GM21717 (cell line): Measurements from ENCODE around the gene IFT22.
"Not testable (repeated sequence)": the region's sequence is repeated elsewhere in the genome, so short reads cannot be mapped to it uniquely, and the experiment has no call there.

ENCODE experiments used
- ATAC-seq: cut with Tn5 transposase; IDR thresholded peaks from one replicate; pipeline ENCODE4 v1.9.1; 2021; ENCODE audit warnings: mild to moderate bottlenecking, moderate library complexity; ENCODE audit not compliant: unreplicated experiment

IFT22 gene

DNA sequence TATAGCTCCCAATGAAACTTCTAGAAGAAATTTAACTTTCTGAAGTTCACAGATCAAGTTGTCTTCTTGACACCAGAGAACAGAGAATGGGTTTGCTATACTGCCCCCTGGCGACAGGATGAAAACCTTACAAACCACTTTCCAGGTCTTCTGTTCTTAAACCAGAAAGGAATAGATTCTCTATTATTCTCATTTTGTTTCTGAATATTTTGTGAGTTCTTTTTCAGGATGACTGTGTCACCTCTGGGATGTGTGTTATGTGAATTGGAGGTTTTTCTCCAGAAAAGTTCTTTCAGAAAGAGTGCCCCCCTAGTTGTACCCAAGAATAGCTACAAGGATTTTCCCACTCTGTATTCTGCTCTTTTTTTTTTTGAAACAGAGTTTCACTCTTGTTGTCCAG lies 6.3 kb downstream of the IFT22 start:
- ATAC-seq: no peak

DNA sequence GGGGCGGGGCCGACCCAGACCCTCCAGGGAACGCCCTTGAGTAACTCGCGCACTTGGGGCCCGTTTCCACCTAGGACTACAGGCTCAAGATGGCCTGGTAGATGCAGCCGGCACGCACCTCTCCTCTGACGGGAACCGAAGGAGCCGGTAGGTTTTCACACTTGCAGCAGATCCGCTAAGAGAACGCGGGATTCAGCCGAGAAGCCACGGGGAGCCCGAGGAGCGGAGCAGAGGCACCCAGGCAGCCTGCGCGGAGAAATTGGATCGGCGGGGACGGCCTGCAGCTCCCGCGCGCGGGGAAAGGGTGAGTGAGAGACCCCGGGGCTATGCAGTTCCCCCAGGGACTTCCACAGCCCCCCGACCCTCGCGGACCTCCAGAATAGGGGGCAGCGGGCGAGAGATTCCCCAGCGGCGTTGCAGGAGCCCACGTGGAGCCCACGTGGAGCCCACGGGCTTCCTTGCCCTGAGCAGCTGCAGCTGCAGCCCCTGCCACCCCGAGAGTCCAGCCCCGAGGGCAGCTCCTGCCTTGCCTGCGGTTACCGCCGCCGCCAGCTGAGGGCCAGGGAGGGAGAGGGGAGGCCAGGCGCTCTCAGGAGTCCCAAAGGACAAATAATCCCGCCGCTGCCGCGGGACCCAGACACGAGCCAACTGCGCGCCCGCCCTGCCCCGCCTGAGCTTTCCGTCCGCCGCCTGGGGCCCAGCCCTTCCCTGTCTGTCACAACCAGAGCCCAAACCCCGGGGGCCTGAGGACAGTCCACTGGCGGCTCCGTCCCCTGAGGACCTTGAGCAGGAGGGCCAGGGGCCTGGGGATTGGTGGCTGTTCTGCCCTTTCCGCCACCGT lies 13.1 kb downstream of the IFT22 start:
- ATAC-seq: no peak

DNA sequence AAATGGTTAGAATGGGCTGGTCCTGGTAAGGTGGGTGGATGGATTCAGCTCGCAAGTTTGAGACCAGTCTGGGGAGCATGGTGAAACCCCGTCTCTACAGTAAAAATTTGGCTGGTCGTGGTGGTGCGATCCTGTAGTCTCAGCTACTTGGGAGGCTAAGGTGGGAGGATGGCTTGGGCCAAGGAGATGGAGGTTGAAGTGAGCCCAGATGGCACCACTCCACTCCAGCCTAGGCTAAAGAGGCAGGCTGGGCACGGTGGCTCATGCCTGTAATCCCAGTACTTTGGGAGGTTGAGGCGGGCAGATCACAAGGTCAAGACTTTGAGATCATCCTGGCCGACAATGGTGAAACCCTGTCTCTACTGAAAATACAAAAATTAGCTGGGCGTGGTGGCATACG lies 15.3 kb downstream of the IFT22 start:
- ATAC-seq: no peak

DNA sequence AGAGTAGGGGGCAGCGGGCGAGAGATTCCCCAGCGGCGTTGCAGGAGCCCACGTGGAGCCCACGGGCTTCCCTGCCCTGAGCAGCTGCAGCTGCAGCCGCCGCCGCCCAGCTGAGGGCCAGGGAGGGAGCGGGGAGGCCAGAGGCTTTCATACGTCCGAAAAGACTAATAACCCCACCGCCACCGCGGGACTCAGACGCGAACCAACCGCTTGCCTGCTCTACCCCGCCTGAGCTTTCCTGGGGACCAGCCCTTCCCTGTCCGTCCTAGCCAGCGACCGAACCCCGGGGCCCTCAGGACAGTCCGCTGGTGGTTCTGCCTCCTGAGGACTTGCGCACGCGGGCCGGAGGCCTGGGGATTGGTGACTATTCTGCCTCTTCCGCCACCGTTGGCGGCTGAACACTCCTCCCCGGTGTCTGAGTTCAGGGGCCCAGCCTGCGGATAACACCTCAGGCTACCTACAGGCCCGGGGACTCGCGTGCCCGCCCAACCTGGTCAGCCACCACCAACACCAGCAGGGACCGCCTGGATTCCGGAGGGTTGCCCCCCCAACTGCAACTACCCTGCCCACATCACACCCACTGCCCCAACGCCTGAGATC lies 18.4 kb downstream of the IFT22 start:
- no peak for ATAC-seq

DNA sequence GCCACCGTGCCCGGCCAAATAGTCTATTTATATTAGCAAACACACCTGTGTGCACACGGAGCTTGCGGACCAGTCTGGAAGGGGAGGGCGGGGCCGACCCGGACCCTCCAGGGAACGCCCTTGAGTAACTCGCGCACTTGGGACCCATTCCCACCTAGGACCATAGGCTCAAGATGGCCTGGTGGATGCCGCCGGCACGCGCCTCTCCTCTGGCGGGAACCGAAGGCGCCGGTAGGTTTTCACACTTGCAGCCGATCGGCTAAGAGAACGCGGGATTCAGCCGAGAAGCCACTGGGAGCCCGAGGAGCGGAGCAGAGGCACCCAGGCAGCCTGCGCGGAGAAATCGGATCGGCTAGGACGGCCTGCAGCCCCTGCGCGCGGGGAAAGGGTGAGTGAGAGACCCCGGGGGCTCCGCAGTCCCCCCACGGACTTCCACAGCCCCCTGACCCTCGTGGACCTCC lies 18.9 kb downstream of the IFT22 start:
- no peak for ATAC-seq

DNA sequence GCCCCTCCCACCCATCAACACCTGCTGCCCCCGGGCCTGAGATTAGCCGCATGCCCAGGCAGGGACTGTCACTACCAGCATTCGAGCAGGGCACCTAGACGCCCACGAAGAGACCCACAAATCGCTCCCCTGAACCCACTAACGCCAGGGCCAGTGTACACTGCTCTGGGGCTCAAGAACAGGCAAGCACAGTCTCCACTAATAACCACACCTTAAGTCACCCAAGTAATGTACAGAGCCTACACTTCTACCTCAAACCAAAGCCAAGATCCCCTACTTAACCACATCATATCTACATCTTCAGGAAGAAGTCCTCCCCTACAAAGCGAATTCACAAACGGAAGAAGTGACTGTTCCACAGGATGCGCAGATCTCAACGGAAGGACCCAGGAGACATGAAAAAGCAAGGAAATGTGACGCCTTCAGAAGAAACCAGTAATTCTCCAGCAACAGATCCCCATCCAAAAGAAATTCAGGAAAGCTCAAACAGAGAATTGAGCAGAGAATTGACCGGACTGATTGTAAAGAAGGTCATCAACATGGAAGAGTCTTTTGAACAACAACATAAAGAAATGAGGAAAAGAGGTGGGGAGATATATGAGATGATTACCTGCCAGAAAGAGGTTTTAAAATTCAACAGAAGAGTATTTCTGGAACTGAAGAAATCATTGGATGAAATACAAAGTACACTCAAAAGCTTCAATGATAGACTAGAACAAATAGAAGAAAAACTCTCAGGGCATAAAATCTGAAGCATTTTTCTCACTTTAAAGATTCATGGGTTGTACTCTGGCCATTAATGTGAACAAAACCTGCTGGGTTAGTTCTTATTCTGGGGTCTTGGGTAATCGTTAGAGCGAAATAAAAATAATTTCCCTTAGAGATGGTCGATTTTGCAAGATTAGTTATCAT lies 20.9 kb downstream of the IFT22 start:
- ATAC-seq: no peak

DNA sequence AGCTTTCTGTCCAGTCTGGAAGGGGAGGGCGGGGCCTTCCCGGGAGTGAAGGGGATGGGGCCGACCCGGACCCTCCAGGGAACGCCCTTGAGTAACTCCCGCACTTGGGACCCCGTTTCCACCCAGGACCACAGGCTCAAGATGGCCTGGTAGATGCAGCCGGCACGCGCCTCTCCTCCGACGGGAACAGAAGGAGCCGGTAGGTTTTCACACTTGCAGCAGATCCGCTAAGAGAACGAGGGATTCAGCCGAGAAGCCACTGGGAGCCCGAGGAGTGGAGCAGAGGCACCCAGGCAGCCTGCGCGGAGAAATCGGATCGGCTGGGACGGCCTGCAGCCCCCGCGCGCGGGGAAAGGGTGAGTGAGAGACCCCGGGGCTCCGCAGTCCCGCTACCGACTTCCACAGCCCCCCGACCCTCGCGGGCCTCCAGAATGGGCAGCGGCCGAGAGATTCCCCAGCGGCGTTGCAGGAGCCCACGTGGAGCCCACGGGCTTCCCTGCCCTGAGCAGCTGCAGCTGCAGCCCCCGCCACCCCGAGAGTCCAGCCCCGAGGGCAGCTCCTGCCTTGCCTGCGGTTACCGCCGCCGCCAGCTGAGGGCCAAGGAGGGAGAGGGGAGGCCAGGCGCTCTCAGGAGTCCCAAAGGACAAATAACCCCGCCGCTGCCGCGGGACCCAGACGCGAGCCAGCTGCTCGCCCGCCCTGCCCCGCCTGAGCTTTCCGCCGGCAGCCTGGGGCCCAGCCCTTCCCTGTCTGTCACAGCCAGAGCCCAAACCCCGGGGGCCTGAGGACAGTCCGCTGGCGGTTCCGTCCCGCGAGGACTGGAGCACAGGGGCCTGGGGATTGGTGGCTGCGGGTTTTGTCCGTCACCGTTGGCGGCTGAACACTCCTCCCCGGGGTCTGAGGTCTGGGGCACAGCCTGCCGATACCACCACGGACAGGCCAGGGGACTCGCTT lies 21.8 kb downstream of the IFT22 start:
- ATAC-seq: no peak

DNA sequence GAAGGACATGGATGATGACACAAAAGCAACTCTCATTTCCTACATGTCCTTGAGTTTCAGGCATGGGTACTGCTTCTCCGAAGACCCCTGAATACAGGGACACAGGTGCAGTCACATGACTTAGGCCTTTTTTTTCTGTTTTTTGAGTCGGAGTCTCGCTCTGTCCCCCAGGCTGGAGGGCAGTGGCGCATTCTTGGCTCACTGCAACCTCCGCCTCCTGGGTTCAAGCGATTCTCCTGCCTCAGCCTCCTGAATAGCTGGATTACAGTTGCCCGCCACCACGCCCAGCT lies 26.8 kb downstream of the IFT22 start:
- no peak for ATAC-seq

DNA sequence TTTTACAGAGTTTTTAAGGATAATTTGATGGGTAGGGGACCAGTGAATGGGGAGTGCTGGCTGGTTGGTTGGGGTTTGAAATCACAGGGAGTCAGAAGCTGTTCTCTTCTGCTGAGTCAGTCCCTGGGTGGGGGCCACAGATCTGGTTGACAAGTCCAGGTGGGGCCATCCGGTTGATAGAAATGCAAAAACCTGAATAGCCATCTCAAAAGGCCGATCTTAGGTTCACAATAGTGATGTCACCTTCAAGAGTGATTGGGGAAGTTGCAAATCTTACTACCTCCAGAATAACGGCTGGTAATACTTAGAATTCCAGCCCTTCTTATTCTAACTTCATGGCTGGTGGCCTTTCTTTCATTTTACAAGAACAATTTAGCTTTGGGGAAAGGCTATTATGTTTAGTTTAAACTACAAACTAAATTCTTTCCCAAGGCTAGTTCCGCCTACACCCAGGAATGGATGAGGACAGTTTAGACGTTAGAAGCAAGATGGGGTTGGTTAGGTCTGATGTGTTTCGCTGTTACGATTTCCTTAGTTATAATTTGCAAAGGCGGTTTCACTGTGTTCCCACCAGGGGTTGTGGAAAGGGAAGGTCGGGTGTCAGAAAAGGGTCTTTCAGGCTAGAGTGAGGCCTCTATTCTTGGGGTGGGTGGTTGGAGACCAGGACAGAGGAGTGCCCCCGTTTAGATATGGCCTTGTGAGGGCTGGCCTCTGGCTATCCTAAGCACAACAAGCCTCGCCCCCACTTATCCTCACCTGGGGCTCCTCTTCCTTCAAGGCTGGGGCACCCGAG lies 27.4 kb downstream of the IFT22 start:
- ATAC-seq: no peak

DNA sequence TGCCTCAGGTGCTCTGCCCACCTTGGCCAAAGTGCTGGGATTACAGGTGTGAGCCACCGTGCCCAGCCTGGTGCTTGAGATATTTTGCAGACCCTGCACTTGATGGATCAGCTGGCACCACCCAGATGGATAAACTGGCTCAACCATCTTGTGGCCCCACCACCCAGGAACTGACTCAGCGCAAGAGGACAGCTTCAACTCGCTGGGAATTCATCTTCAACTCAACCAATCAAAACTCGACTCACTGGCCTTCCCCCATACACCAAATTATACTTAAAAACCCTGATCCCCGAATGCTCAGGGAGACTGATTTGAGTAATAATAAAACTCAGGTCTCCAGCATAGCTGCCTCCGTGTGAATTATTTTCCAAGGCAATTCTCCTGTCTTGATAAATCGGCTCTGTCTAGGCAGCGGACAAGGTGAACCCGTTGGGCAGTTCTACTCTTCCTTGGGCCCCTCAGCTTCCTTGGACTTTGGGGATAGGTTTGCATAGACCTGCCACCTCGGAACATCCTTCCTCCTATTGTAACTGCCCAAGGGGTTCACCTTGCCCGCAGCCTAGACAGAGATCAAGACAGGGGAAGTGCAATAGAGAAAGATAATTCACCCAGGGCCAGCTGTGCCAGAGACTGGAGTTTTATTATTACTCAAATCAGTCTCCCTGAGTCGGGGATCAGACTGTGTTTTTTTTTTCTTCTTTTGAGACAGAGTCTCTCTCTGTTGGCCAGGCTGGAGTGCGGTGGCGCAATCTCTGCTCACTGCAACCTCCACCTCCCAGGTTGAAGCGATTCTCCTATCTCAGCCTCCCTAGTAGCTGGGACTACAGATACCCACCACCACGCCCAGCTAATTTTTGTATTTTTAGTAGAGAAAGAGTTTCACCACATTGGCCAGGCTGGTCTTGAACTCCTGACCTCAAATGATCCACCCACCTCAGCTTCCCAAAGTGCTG lies 28.3 kb downstream of the IFT22 start:
- not testable (repeated sequence) for ATAC-seq

DNA sequence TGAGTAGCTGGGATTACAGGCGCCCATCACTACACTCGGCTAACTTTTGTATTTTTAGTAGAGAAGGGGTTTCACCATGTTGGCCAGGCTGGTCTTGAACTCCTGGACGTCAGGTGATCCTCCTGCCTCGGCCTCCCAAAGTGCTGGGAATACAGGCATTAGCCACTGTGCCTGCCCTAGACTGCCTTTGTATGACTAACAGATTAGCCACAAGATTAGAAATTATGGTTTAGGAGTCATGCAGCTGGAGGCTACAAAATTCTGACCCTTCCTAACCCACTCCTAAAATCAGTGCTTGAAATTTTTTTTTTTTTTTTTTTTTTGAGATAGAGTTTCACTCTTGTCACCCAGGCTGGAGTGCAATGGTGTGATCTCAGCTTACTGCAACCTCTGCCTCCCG lies 29.0 kb downstream of the IFT22 start:
- ATAC-seq: not testable (repeated sequence)

DNA sequence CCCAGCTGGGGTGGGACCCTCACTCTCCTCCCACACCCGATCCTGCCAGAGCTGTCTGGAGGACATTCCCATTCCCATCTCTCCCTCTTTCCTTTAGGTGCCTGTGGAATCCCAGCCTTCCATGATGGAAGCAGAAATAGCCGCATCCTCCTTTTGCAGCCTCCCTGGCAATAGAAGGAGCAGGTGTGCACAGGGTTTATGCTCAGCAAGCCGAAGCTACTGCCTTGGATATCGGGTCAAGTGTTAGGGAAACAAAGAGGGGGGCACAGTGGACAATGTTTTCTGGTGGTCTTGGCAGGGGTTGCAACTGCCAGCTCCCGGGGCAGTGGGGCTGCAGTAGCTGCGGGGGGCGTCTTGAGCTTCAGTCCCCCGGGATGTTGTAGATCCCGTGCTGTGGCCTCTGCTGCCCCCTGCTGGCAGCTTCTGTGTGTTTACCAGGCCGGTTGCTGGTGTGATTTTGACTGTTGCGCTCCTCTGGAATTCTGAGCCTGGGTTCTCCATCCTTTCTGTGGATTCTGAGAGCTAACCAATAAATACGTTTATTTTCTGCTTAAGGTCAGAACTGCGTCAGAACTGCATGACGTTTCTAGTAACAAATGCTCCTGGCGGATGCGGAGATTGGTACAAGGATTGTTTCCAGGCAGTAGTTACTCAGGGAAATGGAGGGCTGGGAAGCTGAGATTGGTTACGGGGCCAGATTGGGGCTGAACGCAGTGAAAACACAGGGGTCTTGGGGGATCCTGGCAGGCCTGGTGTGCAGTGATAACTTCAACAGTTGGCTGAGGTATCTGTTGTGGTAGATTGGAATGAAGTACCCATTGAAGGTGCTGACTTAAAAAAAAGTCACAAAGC lies 31.2 kb downstream of the IFT22 start:
- not testable (repeated sequence) for ATAC-seq

DNA sequence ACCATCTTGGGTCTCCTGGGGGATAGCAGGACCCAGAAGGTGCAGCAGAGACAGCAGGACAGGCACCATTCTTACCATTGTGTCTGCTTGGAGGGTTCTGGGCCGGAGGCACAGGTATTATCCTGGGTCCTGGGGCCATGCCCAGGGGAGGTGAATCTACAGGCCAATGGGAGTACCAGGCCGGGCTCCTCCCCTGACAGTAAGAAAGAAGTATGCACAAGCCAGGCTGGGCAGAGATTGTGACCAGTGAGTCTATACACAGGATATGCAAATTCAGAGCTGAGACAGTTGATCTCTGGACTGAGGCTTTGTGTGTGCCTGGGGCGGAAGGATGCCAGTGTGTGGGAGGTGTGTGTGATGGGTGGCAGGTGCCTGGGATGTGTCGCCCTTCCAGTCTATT lies 31.9 kb downstream of the IFT22 start:
- peak; percentile 62 for ATAC-seq

DNA sequence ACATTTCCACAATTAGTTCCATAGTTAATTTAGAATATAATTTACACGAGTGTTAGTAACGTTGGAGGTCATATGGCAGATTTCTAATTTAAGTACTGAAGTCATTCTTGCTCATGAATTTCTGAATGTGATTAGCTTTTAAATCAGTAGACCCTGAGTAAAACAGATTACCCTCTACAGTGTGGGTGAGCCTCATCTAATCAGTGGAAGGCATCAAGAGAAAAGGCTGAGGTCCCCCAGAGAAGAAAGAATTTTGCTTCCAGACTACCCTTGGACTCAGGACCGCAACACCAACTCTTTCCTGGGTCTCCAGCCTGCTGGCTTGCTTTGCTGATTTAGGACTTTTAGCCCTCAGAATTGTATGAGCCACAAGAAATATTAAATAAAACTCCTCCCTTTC lies 33.2 kb downstream of the IFT22 start:
- no peak for ATAC-seq

DNA sequence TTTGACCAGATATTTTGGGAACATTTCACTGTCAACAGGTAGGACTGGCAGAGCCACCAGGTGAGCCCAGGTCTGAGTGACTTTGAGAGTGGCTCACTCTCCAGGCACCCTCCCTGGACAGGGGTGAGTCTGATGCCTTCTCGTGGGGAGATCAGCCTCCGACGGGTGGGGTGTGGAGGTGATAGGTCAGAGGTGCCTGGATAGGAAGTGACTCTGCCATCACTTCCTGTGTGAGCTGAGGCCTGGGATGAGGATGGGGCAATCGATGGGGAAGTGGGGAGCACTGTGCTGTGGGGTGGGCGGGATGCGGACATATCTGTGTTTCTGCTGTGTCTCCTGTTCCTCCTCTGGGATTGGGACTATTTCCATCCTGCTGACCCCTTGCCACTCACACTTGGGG lies 34.6 kb downstream of the IFT22 start:
- no peak for ATAC-seq

DNA sequence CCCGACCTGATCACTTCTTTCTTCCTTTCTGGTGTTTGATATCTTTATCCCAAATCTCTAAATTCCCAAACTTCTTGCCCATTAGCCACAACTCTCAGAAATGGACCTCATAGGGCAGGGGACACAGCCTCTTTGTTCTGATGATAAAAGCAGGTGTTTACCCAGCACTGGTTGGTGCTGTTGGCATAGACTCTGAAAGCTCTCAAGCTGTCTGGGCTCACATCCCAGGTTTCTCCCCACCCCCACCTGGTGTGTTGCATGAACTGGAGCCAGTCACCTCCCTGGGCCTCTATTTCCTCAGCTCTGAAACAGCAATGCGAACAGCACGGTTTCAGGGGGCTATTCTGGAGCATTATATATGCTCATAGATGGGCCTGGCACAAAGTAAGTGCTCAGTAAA lies 35.7 kb downstream of the IFT22 start:
- ATAC-seq: not testable (repeated sequence)

DNA sequence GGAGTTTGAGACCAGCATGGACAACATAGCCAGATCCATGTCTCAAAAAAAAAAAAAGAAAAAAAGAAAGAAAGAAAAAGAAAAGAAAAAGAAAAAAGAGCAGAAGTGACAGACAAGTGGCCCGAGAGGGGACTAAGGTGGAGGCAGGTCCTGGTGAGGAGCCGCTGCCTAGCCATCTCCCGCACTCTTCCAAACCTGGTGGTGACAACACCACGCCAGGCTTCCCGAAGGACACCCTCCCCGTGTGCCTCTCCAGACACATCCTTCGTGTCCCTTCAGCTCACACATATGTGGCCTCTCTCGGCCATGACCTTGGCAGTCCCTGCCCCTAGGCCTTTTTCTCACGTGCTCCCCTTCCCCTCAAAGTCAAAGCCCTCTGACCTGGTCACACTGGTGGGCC lies 36.4 kb downstream of the IFT22 start:
- no peak for ATAC-seq

DNA sequence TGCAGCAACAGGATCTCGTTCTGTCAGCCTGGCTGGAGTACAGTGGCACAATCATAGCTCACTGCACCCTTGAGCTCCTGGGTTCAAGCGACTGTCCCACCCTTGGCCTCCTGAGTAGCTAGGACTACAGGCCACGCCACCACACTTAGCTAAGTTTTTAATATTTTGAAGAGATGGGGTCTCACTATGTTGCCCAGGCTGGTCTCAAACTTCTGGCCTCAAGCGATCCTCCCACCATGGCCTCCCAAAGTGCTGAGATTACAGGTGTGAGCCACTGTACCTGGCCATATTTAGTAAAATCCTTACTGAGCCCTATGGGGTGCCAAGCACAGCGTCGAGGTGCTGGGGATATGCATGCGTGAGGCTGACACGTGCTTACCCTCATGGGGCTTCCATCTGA lies 40.7 kb downstream of the IFT22 start:
- ATAC-seq: not testable (repeated sequence)
